GM12878 (cell line): ENCODE measurements around the gene STXBP3. TPM values are rescaled to one million over a fixed set of nuclear protein-coding genes. Genes with fewer than 3 reads are reported as not detected.

ENCODE experiments used
- ATAC-seq: fragments of 200-7000 bp; cut with Tn5 transposase; 3 replicates; pipeline ENCODE4 v1.9.1; 2020; ENCODE audit warnings: mild to moderate bottlenecking, moderate library complexity
- BruUV-seq: library from RNA; stranded (reverse); fragments of 400-500 nt; replicated peaks from 2 replicates; lab custom pipeline; 2021; lab: Mats Ljungman, UMichigan
- CTCF ChIA-PET: fragments of 300-600 bp; sonication (Branson Sonifier 250); formaldehyde crosslinking; extraction: SDS; loops from one replicate; lab custom pipeline; 2021; ENCODE audit warnings: inconsistent platforms; lab: Yijun Ruan, JAX
- POLR2A ChIA-PET: fragments of 350-600 bp; formaldehyde crosslinking; extraction: SDS; loops from one replicate; lab custom pipeline; 2021; ENCODE audit warnings: inconsistent platforms; lab: Charles Lee
- RAD21 ChIA-PET: fragments of 300-600 bp; sonication (Branson Sonifier 250); formaldehyde crosslinking; loops from one replicate; lab custom pipeline; 2023; ENCODE audit warnings: antibody characterized with exemption; ENCODE audit not compliant: unreplicated experiment; lab: Charles Lee
- SMC1A ChIA-PET: fragments of 300-600 bp; sonication (Branson Sonifier 250); formaldehyde crosslinking; loops from one replicate; lab custom pipeline; 2023; ENCODE audit not compliant: unreplicated experiment, uncharacterized antibody; lab: Charles Lee
- DNase-seq: peaks from one replicate; pipeline ENCODE4 v3.0.0-alpha.2; 2011; ENCODE audit warnings: low read depth, low spot score
- FAIRE-seq: peaks from 3 replicates; lab custom pipeline; 2011; peaks lifted over from hg19 to GRCh38; lab: Jason Lieb, UNC
- H2AFZ ChIP-seq: 2 replicates; pipeline ENCODE4 v1.6.0; 2011; ENCODE audit warnings: low read depth, low read length, control low read depth; ENCODE audit not compliant: control insufficient read depth
- H3K27ac ChIP-seq: 2 replicates; pipeline ENCODE4 v1.5.1; 2011; ENCODE audit warnings: control low read depth; ENCODE audit not compliant: control insufficient read depth, insufficient read depth
- H3K27me3 ChIP-seq, 2 experiments: replicated peaks in 1 of 2; 2 replicates each; pipeline versions ENCODE4 v1.6.0 to v1.6.1; 2011; ENCODE audit warnings: low read length in 1 of 2; ENCODE audit not compliant: control insufficient read depth in 2 of 2, insufficient read depth in 2 of 2
- H3K36me3 ChIP-seq, 2 experiments: 2 replicates each; pipeline ENCODE4 v1.5.1; 2011; ENCODE audit warnings: low read length in 1 of 2; ENCODE audit not compliant: control insufficient read depth in 2 of 2, insufficient read depth in 2 of 2
- H3K4me1 ChIP-seq: 2 replicates; pipeline ENCODE4 v1.6.1; 2011; ENCODE audit warnings: mild to moderate bottlenecking, low read length, moderate library complexity, mixed read lengths; ENCODE audit not compliant: control insufficient read depth, insufficient read depth
- H3K4me2 ChIP-seq: 2 replicates; pipeline ENCODE4 v1.6.0; 2011; ENCODE audit warnings: control low read depth; ENCODE audit not compliant: control insufficient read depth, insufficient read depth
- H3K4me3 ChIP-seq: fragments of 200-600 bp; sonication (generic); 2 replicates; pipeline ENCODE4 v1.5.1; 2016
- H3K79me2 ChIP-seq: 2 replicates; pipeline ENCODE4 v1.6.0; 2011; ENCODE audit warnings: low read length; ENCODE audit not compliant: control insufficient read depth, insufficient read depth
- H3K9ac ChIP-seq: 2 replicates; pipeline ENCODE4 v1.8.0; 2011; ENCODE audit warnings: low read length, control low read depth, mixed read lengths; ENCODE audit not compliant: control insufficient read depth, insufficient read depth
- H3K9me3 ChIP-seq: replicated peaks from 3 replicates; pipeline ENCODE4 v1.5.1; 2011; ENCODE audit warnings: mild to moderate bottlenecking, low read length; ENCODE audit not compliant: control insufficient read depth, insufficient read depth
- H4K20me1 ChIP-seq: 2 replicates; pipeline ENCODE4 v1.6.0; 2011; ENCODE audit not compliant: control insufficient read depth, insufficient read depth
- BCLAF1 ChIP-seq: fragments of 450-650 bp; IDR thresholded peaks from 2 replicates; pipeline ENCODE4 v1.6.1; 2017; ENCODE audit warnings: antibody characterized with exemption, mild to moderate bottlenecking, moderate library complexity
- ELK1 ChIP-seq: IDR thresholded peaks from 2 replicates; pipeline ENCODE4 v1.6.1; 2012; ENCODE audit warnings: low read depth, low read length, improper control_type of control experiment
- POLR2A ChIP-seq: IDR thresholded peaks from 2 replicates; pipeline ENCODE4 v1.6.1; 2011; ENCODE audit warnings: low read depth, mild to moderate bottlenecking, low read length
- RB1 ChIP-seq: fragments of 450-650 bp; formaldehyde crosslinking; IDR thresholded peaks from 2 replicates; pipeline ENCODE4 v1.6.1; 2017; ENCODE audit warnings: mild to moderate bottlenecking, borderline replicate concordance
- in situ Hi-C: fragments of 300-500 bp; cut with MboI; formaldehyde crosslinking; loops from 9 replicates; pipeline ENCODE4 v1.14.3; 2018; ENCODE audit warnings: mixed read lengths
- intact Hi-C: fragments of 100-400 bp; cut with micrococcal nuclease; formaldehyde crosslinking; loops from one replicate; pipeline ENCODE4 v1.14.2; 2022; ENCODE audit not compliant: unreplicated experiment
- polyA plus RNA-seq, 11 experiments: library from polyadenylated mRNA; depleted of rRNA in 4 of 11; unstranded in 6 of 11; stranded (reverse) in 5 of 11; fragments of >200 nt; fragmentation: Nextera tagmentation in 4 of 11; fragmentation: Illumina TruSeq in 1 of 11; extraction: Ambion mirVana in 4 of 11; extraction: Trizol in 1 of 11; gene quantifications; 1 replicate in 1 of 11; 2 replicates in 10 of 11; pipeline versions ENCODE4 v1.2.1 to v1.2.3, GENCODE V29; 2011 to 2016; ENCODE audit warnings: inconsistent platforms in 2 of 11, missing spikeins in 2 of 11, low read depth in 1 of 11
- total RNA-seq, 4 experiments: library from RNA; depleted of rRNA in 3 of 4; stranded (reverse); fragments of >200 nt in 3 of 4; fragmentation: Illumina TruSeq in 1 of 4; extraction: Trizol in 1 of 4; gene quantifications; 2 replicates each; pipeline versions ENCODE4 v1.2.1 to v1.2.3, GENCODE V29; 2013 to 2021

Gene STXBP3
- total and polyA plus RNA-seq, 10 of the 15 experiments (the other 5 are each of a cell fraction or from before 2014, with no cell fraction given), result 19.6 to 35.1 (median 27.3) TPM

- H3K27ac ChIP-seq, result no peak overlapping the region
- FAIRE-seq (no peak), DNase-seq (no peak), ATAC-seq (no peak)
- no peaks in the 10 kb centered on the region for H3K27me3 ChIP-seq
- ChIA-PET CTCF (interaction anchor here (1.3 to 1.8 kb wide), 2 partner anchors 10 to 80 kb away, joined by 6 to 14 read pairs; no protein-coding TSS in a partner anchor), SMC1A (interaction anchor here (1.6 kb wide), 1 partner anchor 11 kb away, joined by 6 read pairs; no protein-coding TSS in a partner anchor), POLR2A (no interaction called here), RAD21 (no interaction called here)
- H3K79me2 ChIP-seq, result no peaks in the 10 kb centered on the region
- H3K4me1 ChIP-seq, result no peaks in the 10 kb centered on the region
- no TSS peak for BruUV-seq
- no peaks in the 10 kb centered on the region for H4K20me1 ChIP-seq
- H3K9me3 ChIP-seq, result no peaks in the 10 kb centered on the region
- H2AFZ ChIP-seq, result no peak overlapping the region
- H3K4me3 ChIP-seq, result no peak overlapping the region
- in situ Hi-C loops (no loop called here), intact Hi-C loops (no loop called here)
- no peak overlapping the region for H3K9ac ChIP-seq
- no peak overlapping the region for H3K4me2 ChIP-seq
- TF ChIP-seq RB1 (no peak), BCLAF1 (no peak), POLR2A (no peak), ELK1 (no peak)
- no peaks in the 10 kb centered on the region for H3K36me3 ChIP-seq
Measured at GRCh38 chr1:108817811-108818210, 71.3 kb downstream of the STXBP3 start.
